DMS79 treated with DMSO at 0.1 percent for 48 hours (cell line): ENCODE results near the gene MED22.
"Not testable (repeated sequence)": the region's sequence is repeated elsewhere in the genome, so short reads cannot be mapped to it uniquely, and the experiment has no call there.

Experiments used
- DNase-seq: peaks from one replicate; lab custom pipeline; 2025; lab: John Stamatoyannopoulos, UW

The MED22 gene

DNA sequence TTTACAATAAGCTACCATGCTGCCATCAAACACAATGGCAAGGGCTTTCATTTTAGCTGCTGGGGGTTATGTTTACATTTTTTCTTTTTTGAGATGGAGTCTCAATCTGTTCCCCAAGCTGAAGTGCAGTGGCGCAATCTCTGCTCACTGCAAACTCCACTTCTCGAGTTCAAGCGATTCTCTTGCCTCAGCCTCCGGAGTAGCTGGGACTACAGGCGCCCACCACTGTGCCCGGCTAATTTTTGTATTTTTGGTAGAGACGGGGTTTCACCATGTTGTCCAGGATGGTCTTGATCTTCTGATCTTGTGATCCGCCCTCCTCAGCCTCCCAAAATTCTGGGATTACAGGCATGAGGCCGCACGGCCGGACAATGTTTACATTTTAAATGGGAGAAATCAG, 13.0 kb downstream of the MED22 start:
- DNase-seq, result not testable (repeated sequence)

DNA sequence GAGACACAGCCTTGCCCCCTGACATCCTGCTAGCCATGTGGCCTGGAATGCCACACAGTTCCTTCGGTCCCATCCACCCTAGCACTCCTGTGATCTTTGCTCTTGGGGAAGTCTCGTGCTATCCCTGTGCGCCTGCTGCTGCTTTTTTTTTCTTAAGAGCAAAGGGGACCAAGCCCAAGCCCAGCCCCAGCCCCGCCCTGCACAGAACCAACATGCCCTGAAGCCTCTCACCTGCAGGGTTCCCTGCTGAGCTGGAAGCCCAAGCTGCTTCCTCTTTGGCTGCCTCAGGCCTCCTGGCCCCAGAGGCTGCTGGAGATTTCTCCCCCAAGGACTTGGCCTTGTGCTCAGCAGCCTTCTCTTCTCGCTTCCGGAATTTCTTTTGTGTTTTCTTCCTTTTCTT, 13.8 kb downstream of the MED22 start:
- DNase-seq, result no peak

DNA sequence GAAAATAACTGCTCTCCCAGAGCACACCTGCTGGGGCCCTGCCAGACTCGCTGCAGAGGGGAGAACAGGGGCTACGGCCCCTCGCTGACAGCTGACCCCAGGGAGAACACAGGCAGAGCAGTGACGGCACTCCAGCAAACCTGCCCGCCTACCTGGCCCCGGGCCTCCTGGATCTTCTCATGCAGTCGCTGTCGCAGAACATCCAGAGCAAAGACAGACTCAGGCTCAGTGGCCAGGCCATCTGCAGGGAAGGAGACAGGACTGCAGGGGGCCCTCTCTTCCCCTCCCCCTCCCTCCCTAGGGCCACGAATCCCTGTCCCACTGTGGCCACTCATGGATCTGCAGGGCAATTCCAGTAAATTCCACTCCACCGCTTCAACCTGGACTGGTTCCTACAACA, 14.4 kb downstream of the MED22 start:
- DNase-seq, result no peak

DNA sequence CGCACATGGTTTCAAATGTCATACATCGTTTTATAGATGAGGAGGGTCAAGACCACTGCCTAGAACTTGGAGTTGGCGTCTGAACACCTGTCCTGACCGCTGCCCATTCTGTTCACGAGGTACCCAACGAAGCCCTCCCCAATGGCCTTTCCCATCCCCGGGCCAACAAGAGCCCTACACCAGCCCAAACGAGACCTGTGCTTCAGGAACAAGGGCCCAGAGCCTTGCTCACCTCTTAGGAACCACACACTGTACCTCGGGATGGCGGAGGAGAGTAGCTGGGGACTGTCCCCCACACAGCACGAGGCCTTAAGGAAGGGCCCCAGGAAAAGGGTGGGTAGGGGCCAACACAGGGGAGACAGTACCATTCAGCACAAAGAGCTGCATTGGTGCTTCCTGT, 14.9 kb downstream of the MED22 start:
- no peak for DNase-seq

DNA sequence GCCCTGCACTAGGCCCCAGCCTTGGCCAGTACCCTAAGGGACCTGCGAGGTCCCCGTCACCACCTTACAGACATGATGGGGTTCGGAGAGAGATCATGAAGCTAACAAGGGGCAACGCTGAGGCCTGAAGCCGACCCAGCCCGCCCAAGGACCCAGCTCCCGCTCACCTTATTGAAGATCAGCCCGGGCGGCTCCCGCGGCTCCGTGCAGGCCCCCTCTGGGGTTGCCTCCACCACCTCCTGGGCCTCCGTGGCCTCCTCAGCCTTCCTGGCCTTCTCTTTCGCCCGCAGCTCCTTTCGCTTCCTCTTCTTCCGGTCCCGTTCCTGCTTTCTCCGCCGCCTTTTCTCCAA, 15.6 kb downstream of the MED22 start:
- DNase-seq, result no peak

DNA sequence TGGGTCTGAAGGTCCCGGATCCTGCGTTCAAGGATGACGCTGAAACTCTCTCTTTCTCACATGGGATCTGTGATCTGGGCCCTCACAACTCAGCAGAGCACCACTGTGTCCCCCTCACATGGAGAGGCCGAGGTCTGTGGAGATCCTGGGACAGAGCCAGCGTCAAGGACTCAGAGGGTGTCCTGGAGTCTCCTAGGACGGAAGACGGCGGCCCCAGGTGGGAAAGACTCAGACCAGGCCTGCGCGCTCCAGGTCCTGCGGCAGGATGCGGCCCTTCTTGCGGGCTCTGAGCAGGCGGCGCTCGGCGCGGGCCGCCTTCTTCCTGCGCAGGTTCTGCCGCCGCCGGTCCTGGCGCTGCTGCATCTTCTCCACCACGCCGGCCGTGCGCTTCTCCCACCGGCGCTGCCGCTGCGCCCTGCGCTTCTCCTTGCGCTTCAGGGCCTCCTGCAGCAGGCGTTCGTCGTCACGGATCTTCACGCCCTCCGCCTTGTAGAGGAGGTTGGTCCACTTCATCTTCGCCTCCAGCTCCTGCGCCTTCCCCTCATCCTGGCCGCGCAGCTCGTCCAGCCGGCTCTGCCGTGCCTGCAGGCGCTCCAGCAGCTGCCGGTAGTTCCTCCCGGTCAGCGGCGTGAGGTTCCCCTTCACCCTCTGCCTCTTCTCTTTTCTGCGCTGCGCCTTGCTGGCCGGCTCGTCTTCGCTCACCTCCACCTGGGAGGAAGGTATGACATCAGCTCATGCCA, 16.1 kb downstream of the MED22 start:
- DNase-seq, result no peak

DNA sequence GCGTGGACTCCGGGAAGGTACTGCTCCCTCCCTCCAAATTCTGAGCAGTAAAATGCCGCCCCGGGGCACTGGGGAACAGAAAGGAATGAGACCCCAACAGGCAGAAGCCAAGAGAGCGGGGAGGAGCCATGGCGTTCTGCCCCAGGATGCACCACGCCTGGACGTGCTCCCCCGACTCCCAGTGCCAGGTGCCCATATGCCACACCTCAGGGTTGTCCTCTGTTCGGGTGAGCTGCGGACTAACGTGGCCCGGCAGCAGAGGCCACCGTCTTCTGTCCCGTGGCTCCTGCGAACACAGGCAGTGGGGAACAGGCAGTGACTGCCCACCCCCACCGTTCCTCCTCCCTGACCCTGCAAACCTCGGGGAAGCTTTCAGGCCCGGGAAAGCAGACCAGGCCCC, 16.7 kb downstream of the MED22 start:
- no peak for DNase-seq

DNA sequence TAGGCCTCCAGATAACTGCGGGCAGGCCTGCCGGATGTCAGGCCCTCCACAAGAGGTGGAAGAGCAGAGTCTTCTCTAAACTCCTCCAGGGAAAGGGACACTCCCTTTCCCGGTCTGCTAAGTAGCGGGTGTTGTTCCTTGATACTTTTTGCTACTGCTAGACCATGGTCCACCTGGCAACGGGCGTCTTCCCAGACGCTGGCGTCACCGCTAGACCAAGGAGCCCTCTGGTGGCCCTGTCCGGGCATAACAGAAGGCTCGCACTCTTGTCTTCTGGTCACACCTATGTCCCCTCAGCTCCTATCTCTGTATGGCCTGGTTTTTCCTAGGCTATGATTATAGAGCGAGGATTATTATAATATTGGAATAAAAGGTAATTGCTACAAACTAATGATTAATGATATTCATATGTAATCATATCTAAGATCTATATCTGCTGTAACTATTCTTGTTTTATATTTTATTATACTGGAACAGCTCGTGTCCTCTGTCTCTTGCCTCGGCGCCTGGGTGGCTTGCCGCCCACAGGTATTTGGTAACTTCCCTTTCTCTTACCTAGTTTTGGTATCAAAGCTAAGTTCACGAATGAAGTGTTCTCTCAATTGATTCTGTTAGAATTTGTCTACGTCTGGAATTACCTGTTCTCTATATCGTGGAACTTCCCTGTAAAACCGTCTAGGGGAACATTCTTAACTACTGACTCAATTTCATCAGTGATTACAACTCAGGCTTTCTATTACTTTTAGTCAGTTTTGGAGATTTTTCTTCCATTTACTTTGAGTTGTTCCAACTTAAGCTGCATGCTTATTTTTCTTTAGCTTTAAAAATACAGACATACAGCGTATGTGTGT, 18.4 kb downstream of the MED22 start:
- DNase-seq, result not testable (repeated sequence)

DNA sequence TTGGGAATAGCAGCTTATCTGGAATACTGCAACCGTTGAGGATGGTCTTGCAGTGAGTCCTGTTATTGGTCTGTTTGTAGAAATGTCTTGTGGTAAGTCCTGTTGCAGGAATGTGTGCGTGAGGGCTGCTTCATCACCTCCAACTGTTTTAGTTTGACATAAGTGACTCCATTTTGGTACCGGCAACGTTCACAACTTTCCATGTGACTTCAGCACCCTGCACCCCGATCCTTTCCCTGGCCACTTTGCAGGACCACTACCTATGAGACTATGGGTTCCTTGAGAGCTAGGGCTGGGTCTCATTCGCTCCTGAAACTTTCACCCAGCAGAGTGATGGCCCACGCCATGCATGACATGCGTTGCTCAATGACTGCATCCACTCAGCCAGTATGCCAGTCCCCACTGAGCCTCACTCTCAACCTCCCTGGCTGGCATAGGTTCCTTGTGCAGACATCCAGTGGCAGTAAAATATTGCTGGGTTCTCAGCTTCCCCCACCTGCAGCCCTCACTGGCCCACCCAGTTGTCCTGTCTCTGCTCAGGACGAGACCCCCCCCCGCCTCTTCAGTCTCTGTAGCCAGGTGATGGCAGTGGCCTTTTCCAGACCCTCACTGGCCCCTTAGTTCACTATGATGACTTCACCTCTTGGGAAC, 20.0 kb downstream of the MED22 start:
- DNase-seq, result no peak

DNA sequence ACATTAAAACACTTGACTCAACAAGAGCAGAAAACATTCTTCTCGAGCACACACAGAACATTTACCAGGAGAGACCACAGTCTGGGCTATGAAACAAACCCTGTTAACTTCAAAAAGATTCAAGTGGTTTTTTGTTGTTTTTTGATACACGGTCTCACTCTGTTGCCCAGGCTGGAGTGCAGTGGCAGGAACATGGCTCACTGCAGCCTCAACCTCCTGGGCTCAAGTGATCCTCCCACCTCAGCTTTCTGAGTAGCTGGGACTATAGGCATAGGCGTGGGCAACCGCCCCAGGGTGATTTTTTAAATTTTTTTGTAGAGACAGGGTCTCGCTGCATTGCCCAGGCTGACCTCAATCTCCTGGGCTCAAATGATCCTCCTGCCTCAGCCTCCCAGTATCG, 20.9 kb downstream of the MED22 start:
- DNase-seq, result peak; percentile 92

DNA sequence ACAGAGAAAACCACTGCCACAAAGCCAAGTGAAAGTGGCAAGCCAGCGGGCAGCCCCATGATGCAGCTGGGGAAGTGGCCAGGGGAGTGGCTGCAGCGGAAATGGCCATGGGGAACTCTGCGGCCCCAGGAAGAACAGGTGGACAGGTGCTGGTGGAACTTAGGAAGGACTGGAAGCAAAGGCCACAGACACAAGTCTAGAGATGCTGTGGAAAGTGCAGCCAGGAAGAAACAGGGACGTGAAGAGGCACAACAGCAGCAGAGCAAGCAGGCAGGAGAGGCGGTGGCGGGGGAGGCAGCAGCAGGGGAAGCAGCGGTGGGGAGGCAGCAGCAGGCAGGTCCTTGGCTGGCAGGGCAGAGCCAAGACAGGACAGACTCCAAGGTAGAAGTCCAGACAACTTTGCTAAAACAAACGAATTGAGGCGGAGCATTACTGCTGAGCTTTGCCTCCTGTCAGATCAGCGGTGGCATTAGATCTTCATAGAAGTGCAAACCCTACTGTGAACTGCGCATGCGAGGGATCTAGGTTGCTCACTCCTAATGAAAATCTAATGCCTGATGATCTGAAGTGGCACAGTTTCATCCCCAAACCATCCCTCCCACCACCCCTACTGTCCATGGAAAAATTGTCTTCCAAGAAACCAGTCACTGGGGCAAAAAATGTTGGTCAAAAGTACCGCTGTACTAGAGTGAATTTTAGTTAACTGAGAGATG, 23.8 kb downstream of the MED22 start:
- DNase-seq, result no peak

DNA sequence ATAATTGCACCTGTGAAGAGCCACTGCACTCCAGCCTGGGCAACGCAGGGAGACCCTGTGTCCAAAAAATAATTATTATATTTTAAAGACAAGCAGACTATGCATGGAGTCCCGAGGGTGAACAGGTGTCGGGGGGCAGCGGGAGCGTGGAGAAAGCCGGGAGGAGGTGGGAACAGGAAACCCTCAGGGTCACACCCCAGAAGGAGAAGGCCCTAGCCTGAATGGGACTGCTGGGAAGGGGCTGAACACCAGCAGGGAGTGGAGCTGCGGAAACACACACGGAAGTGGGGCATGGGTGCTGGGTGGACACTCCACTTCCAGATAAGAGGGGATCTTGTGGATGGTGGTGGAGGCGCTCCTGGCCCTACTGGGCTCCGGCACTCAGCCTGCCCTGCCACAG, 24.7 kb downstream of the MED22 start:
- no peak for DNase-seq

DNA sequence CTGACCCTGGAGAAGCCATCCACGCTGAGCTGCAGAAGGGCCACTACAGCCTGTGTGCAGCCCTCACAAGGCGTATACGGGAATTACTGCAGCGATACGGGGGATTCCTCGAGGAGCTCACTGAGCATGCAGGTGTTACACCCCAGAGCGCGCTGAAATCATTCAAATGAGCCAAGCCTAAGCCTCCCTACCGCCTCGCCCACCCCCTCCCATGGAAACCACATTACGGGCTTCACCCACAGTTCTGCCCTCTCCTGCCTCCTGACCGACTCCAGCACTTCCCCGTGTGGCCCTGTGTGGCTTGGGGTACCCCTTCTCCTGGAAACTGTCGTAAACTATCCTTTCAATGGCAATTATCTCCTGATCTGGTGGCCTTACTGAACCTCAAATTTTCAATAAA, 25.2 kb downstream of the MED22 start:
- DNase-seq, result no peak

DNA sequence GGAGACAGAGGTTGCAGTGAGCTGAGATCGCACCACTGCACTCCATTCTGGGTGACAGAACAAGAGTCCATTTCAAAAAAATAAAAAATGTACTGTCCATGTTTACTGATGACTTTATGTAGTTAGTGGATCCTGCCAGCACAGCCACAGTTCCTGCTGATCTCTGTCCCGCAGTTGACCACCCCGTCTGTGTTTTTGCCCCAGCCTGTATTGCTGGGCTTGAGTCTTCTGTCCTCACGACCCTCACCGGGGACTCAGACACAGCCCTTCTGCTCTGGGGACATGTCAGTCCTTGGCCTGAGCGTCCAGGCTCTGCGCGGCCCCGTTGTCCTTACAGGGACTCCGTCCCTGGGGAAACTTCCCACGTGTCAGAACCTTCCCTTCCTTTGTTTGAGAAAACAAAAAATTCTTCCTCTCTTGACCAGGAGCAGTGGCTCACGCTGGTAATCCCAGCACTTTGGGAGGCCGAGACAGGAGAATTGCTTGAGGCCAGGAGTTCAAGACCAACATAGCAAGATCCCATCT, 26.5 kb downstream of the MED22 start:
- no peak for DNase-seq

DNA sequence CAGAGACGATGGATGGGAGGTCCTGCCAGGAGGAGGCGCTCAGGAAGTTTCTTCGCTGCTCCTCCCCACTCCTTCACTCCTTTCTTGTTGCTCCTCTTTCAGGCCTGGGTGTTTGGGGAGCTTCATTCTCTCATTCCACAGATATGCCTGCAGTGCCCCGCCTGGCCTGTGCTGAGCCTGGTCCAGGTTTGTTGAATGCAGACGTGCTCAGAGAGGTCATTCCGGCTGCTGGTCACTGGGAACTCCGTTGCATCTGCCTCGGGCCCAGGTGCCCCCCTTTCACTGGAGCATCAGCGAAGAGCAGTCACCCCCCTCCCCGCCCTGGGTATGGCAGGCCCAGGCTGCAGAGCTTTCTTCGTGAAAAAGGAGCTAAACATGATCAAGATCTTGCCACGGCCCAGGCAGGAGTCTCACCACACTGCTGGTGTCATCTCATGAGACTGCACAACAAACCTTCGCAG, 27.5 kb downstream of the MED22 start:
- no peak for DNase-seq

DNA sequence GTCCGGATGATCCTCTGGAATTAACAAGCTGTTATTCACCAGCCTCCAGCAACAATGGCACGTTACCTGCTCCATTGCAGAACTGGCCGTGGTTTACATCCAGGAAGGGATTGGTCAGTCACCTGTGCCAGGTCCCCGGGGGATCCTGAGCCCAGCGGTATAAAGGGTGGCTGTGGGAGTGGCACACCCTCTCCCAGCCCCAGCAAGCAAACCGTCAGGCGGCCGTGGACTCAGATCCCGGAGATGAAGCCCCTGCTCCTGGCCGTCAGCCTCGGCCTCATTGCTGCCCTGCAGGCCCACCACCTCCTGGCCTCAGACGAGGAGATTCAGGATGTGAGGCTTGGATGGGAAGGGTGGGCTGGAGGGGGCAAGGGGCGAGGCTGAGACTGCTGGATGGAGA, 30.4 kb downstream of the MED22 start:
- not testable (repeated sequence) for DNase-seq

DNA sequence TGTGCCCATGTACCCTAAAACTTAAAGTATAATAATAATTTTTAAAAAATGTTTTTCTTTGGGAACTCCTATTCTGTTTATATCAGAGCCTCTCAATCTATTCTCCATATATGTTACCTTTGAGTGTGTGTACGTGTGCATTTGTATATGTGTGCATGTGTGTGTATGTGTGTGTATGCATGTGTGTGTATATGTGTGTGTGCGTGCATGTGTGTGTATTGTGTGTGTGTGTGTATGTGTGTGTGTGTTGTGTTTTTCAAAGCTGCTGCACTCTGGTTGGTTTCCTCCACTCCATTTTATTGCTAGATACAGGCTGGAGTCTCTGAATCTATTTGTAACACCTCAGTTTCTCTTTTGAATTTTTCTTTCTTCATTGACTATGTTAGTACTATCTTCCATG, 31.9 kb downstream of the MED22 start:
- no peak for DNase-seq

DNA sequence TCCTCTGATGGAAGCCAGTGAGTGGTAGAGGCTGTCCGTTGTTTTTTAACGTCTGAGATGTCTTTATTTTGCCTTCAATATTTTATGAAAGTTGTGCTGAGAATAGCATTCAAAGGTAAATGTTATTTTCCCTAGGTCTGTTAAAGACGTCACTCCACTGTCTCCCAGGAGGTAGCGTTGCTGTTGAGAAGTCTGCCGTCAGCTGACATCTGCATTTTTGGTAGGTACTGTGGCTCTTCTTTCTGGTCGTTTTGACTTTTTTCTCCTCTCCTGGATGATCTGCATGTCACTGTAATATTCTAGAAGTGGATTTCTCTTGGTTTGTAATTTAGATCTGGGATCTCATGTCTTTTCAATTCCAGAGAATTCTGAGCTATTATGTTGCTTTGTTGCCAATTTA, 38.3 kb downstream of the MED22 start:
- no peak for DNase-seq

DNA sequence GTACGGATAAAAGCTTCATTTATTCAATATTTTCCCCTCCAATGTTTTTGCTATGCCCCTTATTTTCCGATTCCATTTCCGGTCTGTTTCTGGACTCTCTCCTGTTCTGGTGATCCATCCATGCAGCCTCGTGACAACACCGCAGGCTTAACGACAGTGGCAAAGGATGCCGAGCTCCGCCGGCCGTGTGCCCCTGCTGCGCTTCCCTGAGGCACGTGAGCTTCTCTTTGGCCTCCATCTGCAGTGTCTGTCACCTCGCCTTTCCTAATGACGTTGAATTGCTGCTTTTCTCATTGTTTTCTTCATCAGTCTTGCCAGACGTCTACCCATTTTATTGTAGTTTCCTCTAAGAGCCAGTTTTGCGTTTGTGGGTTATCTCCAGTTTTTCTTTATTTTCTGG, 40.6 kb downstream of the MED22 start:
- DNase-seq, result no peak

DNA sequence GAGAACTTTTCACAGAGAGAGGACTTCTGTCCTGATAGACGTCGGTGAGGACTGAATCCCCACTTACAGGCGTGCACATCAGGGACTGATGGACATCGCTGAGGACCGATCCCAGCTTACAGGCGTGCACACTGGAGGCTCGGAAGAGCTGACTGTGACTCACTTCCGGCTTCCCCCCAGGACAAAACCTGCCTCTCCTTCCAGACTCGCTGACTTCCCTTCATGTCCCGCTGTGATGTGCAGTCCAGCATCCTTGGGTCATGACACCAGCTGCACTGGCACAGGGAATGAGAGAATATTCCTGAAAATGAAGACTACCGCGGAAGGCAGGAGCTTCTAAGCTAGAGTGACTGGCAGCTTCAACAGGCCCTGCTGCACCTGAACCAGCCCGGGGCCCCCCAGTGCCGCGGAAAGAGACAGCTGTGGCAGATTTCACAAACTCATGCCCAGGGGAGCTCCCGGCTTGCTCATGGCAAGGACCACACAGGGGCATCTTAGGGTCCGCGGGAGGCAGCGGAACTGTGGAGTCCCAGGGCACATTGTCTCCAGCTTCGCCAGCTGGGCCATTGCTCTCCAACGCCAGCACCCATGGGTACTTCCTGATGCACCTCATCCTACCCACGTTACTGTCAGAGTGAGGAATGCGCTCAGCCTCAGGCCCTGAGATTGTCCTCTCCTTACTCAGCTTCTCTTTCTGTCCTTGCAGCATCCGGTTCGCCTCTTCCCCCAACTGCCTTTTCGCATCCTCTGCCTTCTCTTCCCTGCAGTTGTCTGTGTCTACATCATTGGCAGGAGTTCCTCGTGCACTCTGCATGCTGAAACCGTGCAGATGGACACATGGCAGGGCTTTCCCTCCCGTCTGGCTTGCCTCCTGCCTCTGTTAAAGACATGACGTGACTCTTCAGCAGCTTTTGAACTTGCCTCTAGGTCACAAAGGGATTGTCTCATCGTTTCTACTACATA, 41.4 kb downstream of the MED22 start:
- no peak for DNase-seq

DNA sequence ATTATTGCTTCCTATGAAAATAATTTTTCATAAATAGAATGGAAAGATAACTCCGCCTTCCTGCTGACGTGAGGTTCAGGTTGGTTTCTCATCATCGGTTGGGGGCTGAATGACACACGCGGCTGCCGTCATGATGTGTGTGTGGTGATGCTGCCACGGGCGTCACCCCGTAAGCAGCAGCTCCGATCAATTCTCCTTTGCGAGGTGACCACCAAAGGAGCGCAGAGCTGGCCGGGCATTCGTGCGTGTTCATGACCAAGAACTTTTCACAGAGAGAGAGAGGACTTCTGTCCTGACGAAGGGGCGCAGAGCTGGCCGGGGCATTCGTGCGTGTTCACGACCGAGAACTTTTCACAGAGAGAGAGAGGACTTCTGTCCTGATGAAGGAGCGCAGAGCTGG, 42.2 kb downstream of the MED22 start:
- no peak for DNase-seq
